ENCODE data around the gene BGN. TPM values are rescaled to one million over a fixed set of nuclear protein-coding genes. Genes with fewer than 3 reads are reported as not detected.

Gene BGN
- polyA plus RNA-seq, 4 donors, result 170 to 201 (median 195) TPM

GRCh38 chrX:153524234-153524633 is 29.5 kb downstream of the BGN start:
- no peak for DNase-seq (ENCODE audit: low read depth in 4 of 4, low spot score in 2 of 4)

- no peak for DNase-seq (ENCODE audit: low read depth in 4 of 4, low spot score in 2 of 4)
These were observed 30.7 kb downstream of the BGN start for GRCh38 chrX:153525451-153525850.

- DNase-seq (ENCODE audit: low read depth in 4 of 4, low spot score in 2 of 4), result no peak
These were observed 31.3 kb downstream of the BGN start for GRCh38 chrX:153526042-153526441.

DNA sequence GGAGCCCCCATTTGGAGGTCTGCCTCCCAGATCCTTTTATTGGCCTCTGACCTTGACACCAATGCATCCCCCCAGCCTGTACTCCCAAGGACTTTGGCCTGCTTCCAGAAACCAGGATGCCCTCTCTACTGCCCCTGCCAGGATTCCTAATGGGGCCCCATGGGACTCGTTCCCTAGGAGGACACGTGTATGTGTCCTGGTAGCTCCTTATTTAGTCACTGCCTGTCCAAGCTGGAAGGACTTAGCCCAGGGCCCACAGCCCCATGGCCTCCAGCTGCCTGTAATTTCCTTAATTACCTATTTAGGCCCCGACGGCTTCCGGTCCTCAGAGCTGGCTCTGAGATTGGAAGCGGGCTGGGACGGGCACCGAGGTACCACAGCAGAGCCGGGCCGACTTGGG is 32.0 kb downstream of the BGN start:
- no peak for DNase-seq (ENCODE audit: low read depth in 4 of 4, low spot score in 2 of 4)

DNA sequence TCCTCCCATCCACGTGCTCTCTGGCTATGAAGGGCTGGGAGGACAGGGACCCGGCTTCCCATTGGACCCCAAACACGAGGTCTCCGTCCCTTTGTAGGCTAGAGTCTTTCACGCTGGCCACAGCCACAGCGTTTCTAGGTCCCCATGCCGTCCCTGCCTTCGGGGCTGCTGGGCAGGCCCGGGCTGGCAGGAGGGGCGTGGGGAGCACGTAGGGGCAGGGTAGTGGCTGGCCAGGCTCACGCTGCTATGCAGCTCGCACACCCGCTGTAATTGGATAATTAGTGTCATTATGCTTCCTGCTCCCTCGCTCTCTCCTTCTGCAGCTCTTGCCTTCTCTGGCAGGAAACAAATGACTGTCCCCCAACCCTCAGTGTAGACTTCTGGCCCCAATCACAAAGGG is 32.4 kb downstream of the BGN start:
- DNase-seq (ENCODE audit: low read depth in 4 of 4, low spot score in 2 of 4), result no peak

DNA sequence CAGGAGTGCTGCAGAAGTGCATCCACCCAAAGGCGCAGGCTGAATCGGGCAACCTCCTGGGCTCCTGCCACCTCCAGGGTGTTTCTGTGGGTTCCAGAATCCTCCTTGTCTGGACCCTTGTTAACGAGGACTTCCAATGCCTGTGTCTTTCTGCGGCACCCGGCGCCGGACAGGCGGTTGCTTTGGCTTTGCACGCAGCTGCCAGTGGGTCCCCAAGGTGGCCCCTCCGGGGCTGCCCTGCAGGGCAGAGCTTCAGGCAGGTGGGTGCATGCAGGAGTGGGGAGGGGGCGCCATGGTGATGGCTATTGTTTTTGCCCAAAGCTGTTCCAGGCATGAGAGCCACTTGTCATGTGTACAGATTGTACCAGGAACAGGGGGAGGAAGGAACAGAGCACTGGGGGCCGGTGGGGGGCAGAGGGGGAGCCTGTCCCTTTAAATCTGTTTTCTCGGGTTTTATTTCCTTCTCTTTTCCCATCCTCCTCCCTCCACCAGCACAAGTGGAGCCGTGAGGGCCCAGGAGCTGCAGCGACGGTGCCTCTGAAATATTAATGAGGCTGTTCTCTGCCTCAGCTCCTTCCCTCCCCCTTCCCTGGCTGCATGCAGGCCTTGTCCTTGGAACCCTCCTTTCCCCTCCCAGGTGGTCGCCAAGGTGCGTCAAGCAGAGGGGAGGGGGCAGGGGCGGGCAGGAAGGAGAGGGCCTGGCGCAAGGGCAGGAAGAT is 35.8 kb downstream of the BGN start:
- no peak for DNase-seq (ENCODE audit: low read depth in 4 of 4, low spot score in 2 of 4)

GRCh38 chrX:153533091-153533490 is 38.3 kb downstream of the BGN start:
- no peak for DNase-seq (ENCODE audit: low read depth in 4 of 4, low spot score in 2 of 4)

DNA sequence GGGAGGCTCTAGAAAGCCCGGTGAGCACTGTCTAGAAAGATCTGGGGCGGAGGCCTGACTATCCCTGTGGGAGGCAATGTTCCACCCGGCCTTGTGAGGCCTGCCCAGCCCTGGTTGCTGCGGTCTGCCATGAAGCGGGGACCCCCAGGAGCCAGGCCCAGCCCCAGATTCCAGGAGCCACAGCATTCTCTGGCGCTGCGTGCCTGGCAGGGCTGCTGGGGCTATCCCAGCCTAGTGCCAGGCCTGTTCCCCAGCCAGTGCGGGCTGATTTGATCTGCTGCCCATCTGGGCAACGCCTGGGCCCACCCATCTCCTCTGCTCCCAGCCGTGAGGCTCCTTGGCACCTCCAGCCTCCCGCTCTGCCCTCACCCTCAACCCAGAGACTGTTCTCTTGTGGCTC is 42.3 kb downstream of the BGN start:
- DNase-seq (ENCODE audit: low read depth in 4 of 4, low spot score in 2 of 4), result no peak

DNA sequence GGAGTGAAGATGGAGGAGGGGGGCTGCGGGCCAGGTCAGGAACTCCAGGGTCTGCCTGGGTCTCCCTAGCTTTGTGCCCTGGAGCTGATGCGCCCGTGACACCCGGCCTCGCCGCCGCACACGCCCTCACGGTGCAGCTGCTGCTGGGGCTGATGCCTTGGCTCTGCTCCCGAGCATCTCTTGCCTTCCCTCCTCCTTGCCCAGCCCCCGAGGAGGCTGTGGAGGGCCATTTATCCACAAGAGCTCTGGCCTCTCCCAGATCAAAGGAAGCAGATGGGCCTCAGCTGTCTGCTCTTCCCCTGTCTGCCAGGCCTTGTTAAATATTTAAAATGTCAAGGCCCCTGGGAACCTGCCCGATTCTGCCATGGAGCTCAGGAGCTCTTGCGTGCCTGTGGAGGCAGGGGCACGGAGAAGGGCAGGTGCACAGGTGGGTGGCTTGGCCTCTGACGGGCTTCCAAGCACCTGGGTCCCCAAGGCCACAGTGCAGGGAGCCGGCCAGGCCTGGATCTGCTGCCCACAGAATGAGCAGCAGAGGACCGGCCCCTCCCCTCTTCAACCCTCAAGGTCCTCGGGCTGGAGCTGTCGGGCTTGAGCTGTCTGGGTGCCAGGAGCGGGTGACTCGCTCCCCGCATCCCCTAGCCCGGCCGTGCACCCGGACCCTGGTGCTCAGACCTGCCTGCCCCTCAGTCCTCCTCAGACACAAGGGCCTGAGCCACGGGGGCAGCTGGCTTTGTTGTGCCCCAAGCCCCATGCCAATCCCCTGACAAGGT is 42.9 kb downstream of the BGN start:
- no peak for DNase-seq (ENCODE audit: low read depth in 4 of 4, low spot score in 2 of 4)

- DNase-seq (ENCODE audit: low read depth in 4 of 4, low spot score in 2 of 4), result no peak
These were observed 43.6 kb downstream of the BGN start for GRCh38 chrX:153538424-153538823.

DNA sequence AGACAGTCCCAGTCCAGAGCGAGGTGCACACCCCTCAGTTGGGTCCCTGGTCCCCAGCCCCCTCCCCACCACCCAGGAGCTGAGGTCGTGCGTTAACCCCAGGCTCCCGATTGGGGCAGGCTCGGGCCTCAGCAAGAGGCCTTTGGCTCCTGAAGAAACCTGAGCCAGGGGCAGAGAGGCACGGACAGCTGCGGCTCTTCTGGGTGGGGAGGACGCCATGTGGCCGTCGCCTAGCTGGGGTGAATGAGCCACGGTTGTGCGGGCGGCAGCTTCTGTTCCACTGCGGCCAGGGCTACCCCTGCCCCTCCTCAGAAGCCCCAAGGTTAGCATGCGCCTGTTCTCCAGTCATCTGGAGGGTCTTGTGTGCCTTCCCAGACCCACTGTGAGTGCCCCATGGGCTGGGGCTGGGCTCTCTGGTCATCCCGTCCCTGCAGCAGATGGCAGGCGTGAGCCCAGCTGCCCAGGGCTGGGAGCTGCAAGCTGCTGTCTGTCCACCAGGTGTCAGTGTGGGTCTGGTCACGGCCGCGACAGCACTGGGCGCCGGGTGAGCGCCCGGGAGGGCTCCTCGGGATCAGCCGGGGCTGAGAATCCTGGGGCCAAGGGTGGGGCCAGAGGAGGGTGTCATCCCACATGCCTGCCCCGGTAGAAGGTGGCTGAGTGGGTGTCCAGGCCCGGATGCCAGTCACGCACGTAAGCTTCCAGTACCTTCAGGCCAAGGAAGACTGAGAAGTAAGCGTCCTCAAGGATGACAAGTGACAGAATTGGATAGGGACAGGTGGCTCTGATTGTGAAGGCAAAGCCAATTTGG is 44.6 kb downstream of the BGN start:
- peak in 1 of 4 donors; percentile 11 for DNase-seq (ENCODE audit: low read depth in 4 of 4, low spot score in 2 of 4)

DNA sequence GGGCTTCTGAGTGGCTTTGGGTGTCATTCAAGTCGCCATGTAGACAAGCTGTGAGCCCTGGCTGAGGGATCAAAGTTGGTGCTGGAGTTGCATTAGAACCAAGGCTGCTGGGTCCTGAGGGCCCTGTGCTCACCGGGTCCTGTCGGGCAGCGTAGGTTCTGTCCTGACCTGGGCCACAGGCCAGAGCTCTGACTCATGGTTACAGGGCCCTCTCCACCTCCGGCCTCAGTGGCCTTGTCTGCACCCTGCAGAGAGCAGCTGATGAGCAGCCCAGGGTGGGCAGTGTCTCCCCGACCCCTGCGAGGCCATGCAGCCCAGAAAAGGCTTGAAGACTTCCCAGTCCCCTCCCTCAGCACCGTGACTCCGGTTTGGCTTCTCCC is 45.2 kb downstream of the BGN start:
- DNase-seq (ENCODE audit: low read depth in 4 of 4, low spot score in 2 of 4), result no peak

DNA sequence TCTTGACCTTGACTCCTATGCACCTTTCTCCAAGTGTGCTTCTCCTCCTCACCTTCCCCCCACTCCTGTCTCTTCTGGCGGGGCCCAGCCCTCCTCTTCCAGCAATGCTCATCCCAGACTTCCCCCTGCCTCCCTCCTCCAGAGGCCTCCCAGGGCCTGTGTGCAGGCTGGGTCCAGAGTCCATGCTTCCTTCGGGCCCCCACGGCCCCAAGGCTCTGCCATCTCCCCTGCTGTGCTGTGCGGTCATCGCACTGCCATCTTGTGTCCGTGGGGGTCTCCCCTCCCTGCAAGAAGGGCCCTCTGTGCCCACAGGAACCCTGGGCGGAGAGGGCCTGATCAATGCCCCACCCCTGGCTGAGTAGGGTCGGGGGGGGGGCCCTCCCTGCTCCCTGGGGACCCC is 49.9 kb downstream of the BGN start:
- no peak for DNase-seq (ENCODE audit: low read depth in 4 of 4, low spot score in 2 of 4)

DNA sequence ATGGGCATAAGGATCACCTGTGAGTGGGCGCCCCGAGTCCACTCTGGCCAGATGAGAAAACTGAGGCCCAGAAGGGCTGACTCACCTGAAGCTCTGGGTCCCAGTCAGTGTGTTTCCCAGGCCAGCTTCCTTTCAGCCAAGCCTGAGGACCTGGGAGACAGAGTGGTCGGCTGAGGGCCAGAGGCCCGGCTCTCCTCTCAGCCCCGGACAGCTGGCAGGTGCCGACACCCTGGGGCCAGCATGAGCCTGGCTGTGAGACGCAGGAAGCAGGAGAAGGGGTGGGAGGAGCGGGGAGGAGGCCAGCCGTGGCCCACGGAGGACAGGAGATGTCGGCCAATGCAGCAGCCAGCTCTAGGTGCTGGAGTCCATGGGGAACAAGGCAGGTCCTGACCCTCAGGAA is 51.6 kb downstream of the BGN start:
- DNase-seq (ENCODE audit: low read depth in 4 of 4, low spot score in 2 of 4), result no peak

DNA sequence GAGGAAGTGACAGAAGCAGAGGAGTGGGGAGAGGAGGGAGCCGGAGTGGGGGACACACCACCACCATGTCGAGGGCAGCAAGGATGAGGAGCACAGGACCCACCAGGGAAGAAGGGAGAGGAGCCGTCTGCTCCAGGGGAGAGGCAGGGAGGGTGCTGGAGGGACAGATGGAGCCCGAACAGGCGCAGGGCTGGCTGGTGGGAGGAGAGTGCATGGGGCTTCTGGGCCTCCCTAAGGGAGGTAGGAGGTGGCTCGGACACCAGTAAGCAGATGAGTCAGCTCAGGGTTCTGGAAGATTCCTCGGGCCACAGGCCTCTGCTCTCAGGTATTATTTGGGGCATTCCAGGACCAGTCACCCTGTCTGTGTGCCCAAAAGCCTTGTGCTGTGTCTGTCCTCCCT is 52.4 kb downstream of the BGN start:
- no peak for DNase-seq (ENCODE audit: low read depth in 4 of 4, low spot score in 2 of 4)

GRCh38 chrX:153549231-153549630 is 54.5 kb downstream of the BGN start:
- no peak for DNase-seq (ENCODE audit: low read depth in 4 of 4, low spot score in 2 of 4)

DNA sequence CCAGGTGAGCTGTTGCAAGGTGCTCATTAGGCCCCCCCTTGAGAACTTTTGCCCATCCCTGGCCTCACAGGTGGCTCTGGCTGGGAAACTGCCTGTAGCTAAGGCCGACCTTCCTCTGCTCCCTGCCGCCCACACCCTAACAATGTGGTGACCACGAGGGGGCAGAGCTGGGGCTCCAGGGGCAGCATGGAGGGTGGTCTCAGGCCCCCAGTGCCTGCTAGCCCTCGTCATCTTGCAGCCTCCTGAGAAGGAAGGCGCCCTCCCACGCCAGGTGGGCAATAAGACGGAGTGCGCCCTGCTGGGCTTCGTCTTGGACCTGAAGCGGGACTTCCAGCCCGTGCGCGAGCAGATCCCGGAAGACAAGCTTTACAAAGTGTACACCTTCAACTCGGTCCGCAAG is 55.0 kb downstream of the BGN start:
- DNase-seq (ENCODE audit: low read depth in 4 of 4, low spot score in 2 of 4), result no peak

DNA sequence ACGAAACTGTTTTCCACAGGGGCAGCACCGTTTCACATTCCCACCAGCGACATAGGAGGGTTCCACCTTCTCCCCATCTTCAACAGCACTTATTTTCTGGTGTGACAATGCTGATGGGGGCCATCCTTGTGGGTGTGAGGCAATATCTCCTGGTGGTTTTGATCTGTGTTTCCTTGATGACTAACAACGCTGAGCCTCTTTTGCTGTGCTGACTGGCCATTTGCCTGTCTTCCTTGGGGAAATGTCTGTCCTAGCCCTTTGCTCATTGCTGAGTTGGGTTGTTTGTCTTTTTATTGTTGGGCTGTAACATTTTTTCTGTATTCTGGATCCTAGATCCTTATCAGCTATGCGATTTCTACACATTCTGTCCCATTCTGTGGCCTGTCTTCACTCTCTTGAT is 56.4 kb downstream of the BGN start:
- no peak for DNase-seq (ENCODE audit: low read depth in 4 of 4, low spot score in 2 of 4)

- DNase-seq (ENCODE audit: low read depth in 4 of 4, low spot score in 2 of 4), result peak in 2 of 4 donors; percentile 14 to 37
These were observed 59.9 kb downstream of the BGN start for GRCh38 chrX:153554519-153555167.

DNA sequence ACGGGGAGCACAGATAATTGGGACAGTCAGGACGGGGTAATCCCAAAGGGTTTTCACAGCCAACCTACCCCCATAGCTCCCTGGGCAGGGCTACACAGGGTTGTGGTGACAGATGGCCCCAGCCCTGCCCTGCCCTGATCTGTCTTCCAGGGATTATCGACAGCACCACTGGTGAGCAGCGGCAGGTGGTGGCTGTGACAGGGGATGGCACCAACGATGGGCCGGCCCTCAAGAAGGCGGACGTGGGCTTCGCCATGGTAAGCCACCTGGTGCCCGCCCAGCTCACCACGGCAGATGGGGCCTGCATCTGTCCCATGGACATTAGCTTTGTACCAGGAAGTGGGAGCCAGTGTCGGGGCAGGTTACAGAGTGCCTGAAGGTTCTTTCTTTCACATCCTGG is 62.0 kb downstream of the BGN start:
- DNase-seq (ENCODE audit: low read depth in 4 of 4, low spot score in 2 of 4), result no peak

Measured in left renal cortex interstitium (tissue), 4 donors.